ENCODE results near the gene DTNBP1. TPM values are rescaled to one million over a fixed set of nuclear protein-coding genes. Genes with fewer than 3 reads are reported as not detected.

The DTNBP1 gene
- polyA plus RNA-seq, 2 of the 4 experiments (the other 2 are of a cell fraction): 8.4 to 8.7 TPM

- CTCF ChIA-PET: interaction anchor here (0.6 kb wide), 1 partner anchor 614 kb away, joined by 3 read pairs; no protein-coding TSS in a partner anchor
- Histone ChIP-seq H3K4me3 (no peak overlapping the region), H3K27ac (no peak overlapping the region), H3K4me1 (no peaks in the 10 kb centered on the region), H3K9me3 (no peaks in the 10 kb centered on the region), H3K4me2 (no peak overlapping the region)
- POLR2A ChIA-PET: no interaction called here
- FAIRE-seq: no peak
- TF ChIP-seq ZNF302 (CRISPR knock-in tag; IDR thresholded peaks at IDR 0.05): no peak
- TF ChIP-seq RAD21 (conservative IDR thresholded peaks at IDR 0.05 in 1 of 2, IDR thresholded peaks at IDR 0.05 in 1 of 2): no peak
- TF ChIP-seq GATA3 (IDR thresholded peaks at IDR 0.05; ENCODE audit: borderline replicate concordance): no peak
- TF ChIP-seq PHF8 (IDR thresholded peaks at IDR 0.05; ENCODE audit: borderline replicate concordance, low read depth): no peak
- no peak for TF ChIP-seq HOXA7 (CRISPR knock-in tag; IDR thresholded peaks at IDR 0.05)
- TF ChIP-seq CBX2 (IDR thresholded peaks at IDR 0.05; ENCODE audit: borderline replicate concordance, low read depth): no peak
- no peak for TF ChIP-seq BHLHE40 (IDR thresholded peaks at IDR 0.05; ENCODE audit: low read depth, low read length)
- no peak for TF ChIP-seq TP53 (CRISPR knock-in tag; IDR thresholded peaks at IDR 0.05)
- no peak for TF ChIP-seq HMGXB4 (CRISPR knock-in tag; IDR thresholded peaks at IDR 0.05; ENCODE audit: borderline replicate concordance)
- TF ChIP-seq RNF2 (IDR thresholded peaks at IDR 0.05; ENCODE audit: borderline replicate concordance, low read depth): no peak
- TF ChIP-seq NFE2L2 (conservative IDR thresholded peaks at IDR 0.05; ENCODE audit: low read length): no peak
- no peak for TF ChIP-seq CHD4 (IDR thresholded peaks at IDR 0.05; ENCODE audit: borderline replicate concordance)
- TF ChIP-seq MAFK (IDR thresholded peaks at IDR 0.05; ENCODE audit: partially characterized antibody): no peak
- WGBS (ENCODE audit: missing lambda C conversion rate): 92% methylated on average over 20 of the region's 20 CpGs
- no peak for DNase-seq (ENCODE audit: low read depth in 1 of 2, low spot score in 1 of 2)
- ATAC-seq: no peak
These were observed 142.1 kb downstream of the DTNBP1 start for GRCh38 chr6:15520626-15521203.

GRCh38 chr6:15519681-15520080, 143.1 kb downstream of the DTNBP1 start:
- ChIA-PET CTCF (interaction anchor here (1.8 kb wide), 1 partner anchor 104 kb away, joined by 6 read pairs; no protein-coding TSS in a partner anchor), POLR2A (no interaction called here)
- TF ChIP-seq RFX5 (IDR thresholded peaks at IDR 0.05): no peak
- no peak for TF ChIP-seq CBX8 (IDR thresholded peaks at IDR 0.05)
- no peak for TF ChIP-seq ESRRA (IDR thresholded peaks at IDR 0.05; ENCODE audit: borderline replicate concordance, low read length)
- TF ChIP-seq EHF (CRISPR knock-in tag; IDR thresholded peaks at IDR 0.05): no peak
- TF ChIP-seq ZFP36 (IDR thresholded peaks at IDR 0.05; ENCODE audit: borderline replicate concordance, partially characterized antibody): no peak
- TF ChIP-seq CEBPB (IDR thresholded peaks at IDR 0.05): no peak
- TF ChIP-seq GATA3 (IDR thresholded peaks at IDR 0.05; ENCODE audit: borderline replicate concordance): no peak
- no peak for TF ChIP-seq ATOH8 (CRISPR knock-in tag; IDR thresholded peaks at IDR 0.05; ENCODE audit: low read depth)
- no peak for TF ChIP-seq BHLHE40 (IDR thresholded peaks at IDR 0.05; ENCODE audit: low read depth, low read length)
- TF ChIP-seq NR3C1 (IDR thresholded peaks at IDR 0.05): no peak
- no peak for TF ChIP-seq POLR2A (IDR thresholded peaks at IDR 0.05; ENCODE audit: low read length)
- no peak for ATAC-seq
- WGBS (ENCODE audit: missing lambda C conversion rate): 69% methylated on average over 5 of the region's 6 CpGs
- DNase-seq (ENCODE audit: low read depth in 1 of 2, low spot score in 1 of 2): no peak
- no peak for FAIRE-seq
- Histone ChIP-seq H3K27ac (no peak overlapping the region), H3K4me2 (no peak overlapping the region), H3K9me3 (no peaks in the 10 kb centered on the region), H3K4me1 (no peaks in the 10 kb centered on the region), H3K4me3 (no peak overlapping the region)

- no peak overlapping the region for H3K27ac ChIP-seq
- H3K4me1 ChIP-seq: no peaks in the 10 kb centered on the region
- WGBS (ENCODE audit: missing lambda C conversion rate): 90% methylated on average over 7 of the region's 10 CpGs
- H3K4me3 ChIP-seq: no peak overlapping the region
- POLR2A ChIA-PET: no interaction called here
- no peak overlapping the region for H3K4me2 ChIP-seq
- no peak for ATAC-seq
- DNase-seq (ENCODE audit: low read depth in 1 of 2, low spot score in 1 of 2): no peak
- no peak for FAIRE-seq
- TF ChIP-seq KDM1A (IDR thresholded peaks at IDR 0.05; ENCODE audit: low read depth) (no peak), CHD2 (IDR thresholded peaks at IDR 0.05; ENCODE audit: low read length, partially characterized antibody) (no peak), BHLHE40 (IDR thresholded peaks at IDR 0.05; ENCODE audit: low read depth, low read length) (no peak)
- CTCF ChIA-PET: interaction anchor here (1.8 kb wide), 1 partner anchor 105 kb away, joined by 6 read pairs; no protein-coding TSS in a partner anchor
- H3K9me3 ChIP-seq: no peaks in the 10 kb centered on the region
These were observed 143.9 kb downstream of the DTNBP1 start for GRCh38 chr6:15518878-15519277.
